ENCODE measurements around the gene ST6GALNAC3.
A peak's percentile ranks its signal among the peaks of the same experiment; 100 is the strongest.
"Not testable (repeated sequence)": the region's sequence is repeated elsewhere in the genome, so short reads cannot be mapped to it uniquely, and the experiment has no call there.

The ST6GALNAC3 gene

GRCh38 chr1:76073481-76073880, 1.1 kb upstream of the ST6GALNAC3 start:
- peak; percentile 25 for DNase-seq (ENCODE audit: low read depth, low spot score)

- no peak for DNase-seq (ENCODE audit: low read depth, low spot score)
Observed at GRCh38 chr1:76075188-76075489, 593 bp downstream of the ST6GALNAC3 start.

GRCh38 chr1:76075877-76076276, 1.3 kb downstream of the ST6GALNAC3 start:
- no peak for DNase-seq (ENCODE audit: low read depth, low spot score)

GRCh38 chr1:76079475-76080227, 5.1 kb downstream of the ST6GALNAC3 start:
- no peak for DNase-seq (ENCODE audit: low read depth, low spot score)

GRCh38 chr1:76080552-76081079, 6.1 kb downstream of the ST6GALNAC3 start:
- DNase-seq (ENCODE audit: low read depth, low spot score): no peak

- DNase-seq (ENCODE audit: low read depth, low spot score): no peak
Observed at GRCh38 chr1:76082062-76082461, 7.5 kb downstream of the ST6GALNAC3 start.

- DNase-seq (ENCODE audit: low read depth, low spot score): no peak
Observed at GRCh38 chr1:76083189-76083588, 8.6 kb downstream of the ST6GALNAC3 start.

GRCh38 chr1:76084029-76084627, 9.6 kb downstream of the ST6GALNAC3 start:
- DNase-seq (ENCODE audit: low read depth, low spot score): no peak

- no peak for DNase-seq (ENCODE audit: low read depth, low spot score)
Observed at GRCh38 chr1:76084685-76085084, 10.1 kb downstream of the ST6GALNAC3 start.

GRCh38 chr1:76086109-76086508, 11.6 kb downstream of the ST6GALNAC3 start:
- no peak for DNase-seq (ENCODE audit: low read depth, low spot score)

- no peak for DNase-seq (ENCODE audit: low read depth, low spot score)
Observed at GRCh38 chr1:76086597-76086996, 12.1 kb downstream of the ST6GALNAC3 start.

- no peak for DNase-seq (ENCODE audit: low read depth, low spot score)
Observed at GRCh38 chr1:76090283-76091203, 16.0 kb downstream of the ST6GALNAC3 start.

- no peak for DNase-seq (ENCODE audit: low read depth, low spot score)
Observed at GRCh38 chr1:76092812-76093211, 18.3 kb downstream of the ST6GALNAC3 start.

GRCh38 chr1:76093522-76094312, 19.2 kb downstream of the ST6GALNAC3 start:
- DNase-seq (ENCODE audit: low read depth, low spot score): no peak

GRCh38 chr1:76095802-76096201, 21.3 kb downstream of the ST6GALNAC3 start:
- no peak for DNase-seq (ENCODE audit: low read depth, low spot score)

GRCh38 chr1:76097064-76097463, 22.5 kb downstream of the ST6GALNAC3 start:
- not testable (repeated sequence) for DNase-seq (ENCODE audit: low read depth, low spot score)

- no peak for DNase-seq (ENCODE audit: low read depth, low spot score)
Observed at GRCh38 chr1:76098845-76099244, 24.3 kb downstream of the ST6GALNAC3 start.

GRCh38 chr1:76101548-76101947, 27.0 kb downstream of the ST6GALNAC3 start:
- DNase-seq (ENCODE audit: low read depth, low spot score): no peak

- DNase-seq (ENCODE audit: low read depth, low spot score): no peak
Observed at GRCh38 chr1:76102046-76102445, 27.5 kb downstream of the ST6GALNAC3 start.

- DNase-seq (ENCODE audit: low read depth, low spot score): no peak
Observed at GRCh38 chr1:76103034-76103433, 28.5 kb downstream of the ST6GALNAC3 start.

GRCh38 chr1:76105372-76105771, 30.8 kb downstream of the ST6GALNAC3 start:
- no peak for DNase-seq (ENCODE audit: low read depth, low spot score)

All from ELF-1 (cell line).